Hematopoietic multipotent progenitor cell treated with erythropoietin and hydrocortisone succinate and interleukin-3 and kit ligand, for 15 days (in vitro differentiated cells): ENCODE measurements around the gene MAST3.
"Not testable (repeated sequence)": the region's sequence is repeated elsewhere in the genome, so short reads cannot be mapped to it uniquely, and the experiment has no call there.

ENCODE experiments used
- DNase-seq: peaks from one replicate; pipeline ENCODE4 v3.0.0-alpha.2; 2015; ENCODE audit warnings: low spot score

MAST3 gene

DNA sequence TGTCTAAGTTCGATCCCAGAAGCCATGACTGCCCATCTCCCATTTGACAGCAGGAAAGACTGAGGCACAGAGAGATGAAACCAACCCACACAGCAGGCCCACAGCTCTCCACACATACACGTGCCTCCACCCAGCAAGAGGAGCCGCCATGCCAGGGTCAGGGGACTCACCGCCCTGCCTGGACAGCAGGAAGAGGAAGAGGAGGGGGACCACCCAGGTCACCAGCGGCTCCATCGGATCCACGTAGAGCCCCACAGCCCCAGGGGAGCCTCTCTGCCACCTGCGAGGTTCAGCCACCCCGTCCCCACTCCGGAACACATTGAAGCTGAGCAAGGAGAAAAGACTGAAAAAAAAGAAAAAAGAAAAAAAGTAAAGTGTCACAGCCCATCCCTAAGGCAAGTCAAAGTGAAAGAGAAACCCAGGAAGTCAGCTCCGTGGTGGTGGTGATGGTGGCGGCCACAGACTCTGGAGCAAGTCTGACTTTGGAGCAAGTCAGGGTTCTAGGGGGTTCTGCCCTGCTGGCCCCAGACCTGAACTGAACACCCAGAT is 10.9 kb upstream of the MAST3 start, which contains the start of gene IL12RB1:
Gene IL12RB1, minus strand, starts transcription at position 345 of the 549 bp plus-strand sequence. Its CDS starts 111 bp downstream, at position 234.
- peak; percentile 48 for DNase-seq

DNA sequence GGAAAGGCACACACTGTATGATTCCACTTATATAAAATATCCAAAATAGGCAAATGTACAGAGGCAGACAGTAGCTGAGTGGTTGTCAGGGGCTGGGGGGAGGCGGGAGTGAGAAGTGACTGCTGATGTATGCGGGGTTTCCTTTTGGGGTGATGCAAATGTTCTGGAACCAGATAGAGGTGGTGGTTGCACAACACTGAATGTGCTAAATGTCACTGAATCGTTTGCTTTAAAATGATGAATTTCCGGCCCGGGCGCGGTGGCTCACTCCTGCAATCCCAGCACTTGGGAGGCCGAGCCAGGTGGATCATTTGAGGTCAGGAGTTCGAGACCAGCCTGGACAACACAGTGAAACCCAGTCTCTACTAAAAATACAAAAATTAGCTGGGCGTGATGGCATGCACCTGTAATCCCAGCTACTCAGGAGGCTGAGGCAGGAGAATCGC is 8.5 kb upstream of the MAST3 start:
- DNase-seq = not testable (repeated sequence)

DNA sequence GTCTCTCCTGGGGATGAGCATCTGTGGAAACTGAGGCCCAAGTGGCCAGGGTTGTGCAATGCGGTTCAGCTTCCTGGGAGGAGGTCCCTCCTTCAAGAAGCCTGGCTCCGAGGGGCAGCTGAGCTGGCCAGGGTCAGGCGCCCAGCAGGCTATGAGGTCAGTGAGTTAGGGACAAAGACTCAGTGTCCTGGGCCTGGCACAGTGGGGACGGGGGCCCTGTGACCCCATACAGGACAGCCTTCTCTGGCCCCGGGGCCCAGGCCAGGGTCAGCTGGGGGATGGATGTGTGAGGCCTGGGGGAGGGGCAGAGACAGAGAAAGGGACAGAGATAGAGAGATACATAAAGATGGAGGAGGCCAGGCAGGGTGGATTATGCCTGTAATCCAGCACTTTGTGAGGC is 7.9 kb upstream of the MAST3 start:
- DNase-seq = no peak

- DNase-seq = peak; percentile 60
Measured at GRCh38 chr19:18090545-18091216, 6.9 kb upstream of the MAST3 start.

GRCh38 chr19:18091217-18091608 is 6.4 kb upstream of the MAST3 start:
- peak; percentile 95 for DNase-seq

DNA sequence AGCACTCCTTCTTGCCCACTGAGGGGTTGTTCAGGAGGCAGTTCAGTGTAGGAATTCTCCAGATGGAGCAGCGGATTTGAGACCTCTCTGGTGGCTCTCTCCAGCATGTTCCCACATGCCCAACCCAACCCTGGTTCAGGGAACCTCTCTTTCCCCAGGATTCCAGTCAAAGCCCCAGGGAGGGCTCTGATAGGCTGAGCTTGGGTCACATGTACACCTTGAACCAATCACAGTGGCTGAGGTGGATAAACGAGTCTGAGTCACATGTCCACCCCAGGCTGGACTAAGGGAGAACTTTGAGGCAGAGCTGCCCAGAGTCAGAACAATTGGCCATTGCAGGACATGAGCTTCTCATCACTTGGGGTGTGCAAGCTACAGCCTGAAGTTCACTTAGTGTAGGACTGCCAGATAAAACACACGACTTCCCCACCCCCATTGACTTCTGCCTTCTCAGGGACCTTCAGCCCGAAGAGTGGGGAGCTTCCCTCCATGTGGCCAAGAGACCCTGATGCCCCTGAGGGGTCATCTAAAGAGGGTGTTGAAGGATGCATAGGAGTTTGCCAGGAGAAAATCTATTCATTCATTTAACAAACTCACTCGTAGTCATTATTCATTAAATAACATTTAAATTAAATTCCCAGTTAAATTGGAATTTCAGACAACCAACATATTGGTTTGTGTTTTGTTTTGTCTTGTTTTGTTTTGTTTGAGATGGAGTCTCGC is 4.0 kb upstream of the MAST3 start:
- DNase-seq = peak; percentile 64

GRCh38 chr19:18096258-18096657 is 1.3 kb upstream of the MAST3 start:
- DNase-seq = no peak

DNA sequence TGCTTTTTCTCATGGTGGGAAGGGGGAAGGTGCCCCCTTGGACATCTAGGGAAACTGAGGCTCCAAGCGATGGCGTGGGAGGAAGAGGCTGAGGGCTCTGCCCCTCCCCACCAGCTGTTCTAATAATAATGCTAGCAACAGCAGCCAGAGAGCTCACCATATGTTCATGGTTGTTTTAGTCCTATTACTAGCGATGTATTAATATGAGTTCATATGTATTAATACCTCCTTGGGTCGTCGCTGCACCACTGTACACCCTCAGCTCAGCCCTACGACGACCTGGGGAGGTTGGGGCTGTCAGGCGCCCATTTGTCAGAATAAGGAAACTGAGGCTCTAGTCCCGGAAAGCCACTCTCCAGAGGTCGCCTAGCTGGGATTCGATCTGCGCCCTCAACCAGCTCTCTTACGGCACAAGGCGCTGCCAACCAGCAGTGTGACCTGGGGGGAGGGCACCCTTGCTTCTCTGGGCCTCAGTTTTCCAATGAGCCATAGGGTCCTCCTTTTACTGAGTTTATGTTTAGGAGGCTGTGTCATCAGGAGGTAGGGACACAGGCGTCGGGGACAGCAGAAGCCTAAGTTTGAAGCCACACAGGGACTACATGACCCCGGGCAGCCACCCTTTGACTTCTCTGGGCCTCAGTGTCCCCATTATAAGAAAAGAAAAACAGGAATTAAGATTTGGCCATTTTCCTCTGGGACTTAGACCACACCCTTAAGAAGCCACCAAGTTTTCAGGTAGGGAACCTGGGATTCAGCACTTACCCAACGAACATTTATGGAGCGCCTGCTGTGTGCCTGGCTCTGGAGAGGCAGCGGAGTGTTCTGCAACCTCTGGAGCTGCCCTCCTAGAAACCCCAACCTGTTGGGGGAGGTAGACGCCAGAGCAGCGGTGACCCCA is 664 bp downstream of the MAST3 start:
- no peak for DNase-seq

GRCh38 chr19:18098891-18099622 is 1.5 kb downstream of the MAST3 start:
- peak; percentile 54 for DNase-seq

DNA sequence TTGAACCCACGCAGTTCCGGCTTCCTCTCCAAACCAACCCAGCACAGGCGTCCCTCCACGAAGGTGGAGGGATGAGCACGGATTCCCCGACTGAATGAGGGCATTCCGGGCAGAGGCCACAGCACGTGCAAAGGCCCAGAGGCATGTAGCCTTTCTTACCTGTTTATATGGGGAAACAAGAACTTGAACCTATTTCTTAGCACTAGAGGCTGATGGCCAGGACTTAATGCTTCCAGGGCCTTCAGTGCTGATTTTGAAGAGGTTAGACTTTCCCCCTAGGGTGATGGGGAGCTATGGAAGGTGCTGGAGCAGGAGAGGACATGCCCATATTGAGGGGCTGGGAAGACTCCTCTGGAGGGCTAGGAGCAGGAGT is 2.0 kb downstream of the MAST3 start:
- DNase-seq = no peak

DNA sequence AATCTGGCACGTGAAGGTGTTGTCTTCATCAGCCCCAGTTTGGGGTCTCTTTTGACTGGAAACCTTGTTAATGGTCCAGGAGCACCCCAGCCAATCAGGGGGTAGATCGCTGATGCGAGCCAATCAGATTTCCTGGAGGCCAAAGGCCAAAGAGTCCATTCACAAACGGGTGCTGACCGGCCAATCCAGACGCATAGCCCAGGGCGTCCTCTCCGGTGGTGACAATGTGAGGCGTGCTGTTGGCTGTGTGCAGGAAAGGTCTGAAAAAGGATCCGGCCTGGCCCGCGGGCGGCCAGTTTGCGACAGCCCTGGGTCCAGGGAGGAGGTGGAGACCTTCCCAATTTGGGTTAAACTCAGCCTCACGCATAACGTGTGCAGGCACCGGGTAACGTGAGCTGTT is 3.1 kb downstream of the MAST3 start:
- DNase-seq = no peak

GRCh38 chr19:18101268-18101667 is 3.7 kb downstream of the MAST3 start:
- no peak for DNase-seq

DNA sequence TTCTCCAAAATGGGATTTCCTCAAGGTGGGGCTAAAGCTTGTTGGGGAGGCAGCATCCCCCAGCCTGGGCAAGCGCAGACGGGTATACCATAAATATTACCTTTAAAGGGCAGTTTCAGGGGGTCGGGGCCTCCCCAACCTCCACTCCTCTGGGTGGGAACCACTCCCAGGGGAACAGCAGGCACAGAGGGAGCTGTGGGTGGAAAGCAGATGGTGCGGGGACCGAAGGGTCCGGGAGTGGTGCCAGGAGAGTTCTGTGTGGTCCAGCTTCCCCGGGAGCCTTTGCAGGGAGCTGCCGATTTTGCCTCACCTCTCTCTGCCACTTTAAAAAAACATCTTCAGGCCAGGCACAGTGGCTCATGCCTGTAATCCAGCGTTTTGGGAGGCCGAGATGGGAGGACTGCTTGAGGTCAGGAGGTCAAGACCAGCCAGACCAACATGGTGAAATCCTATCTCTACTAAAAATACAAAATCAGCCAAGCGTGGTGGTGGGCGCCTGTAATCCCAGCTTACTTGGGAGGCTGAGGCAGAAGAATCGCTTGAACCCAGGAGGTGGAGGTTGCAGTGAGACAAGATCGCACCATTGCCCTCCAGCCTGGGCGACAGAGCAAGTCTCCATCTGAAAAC is 5.5 kb downstream of the MAST3 start:
- no peak for DNase-seq

- no peak for DNase-seq
Measured at GRCh38 chr19:18104793-18105131, 7.2 kb downstream of the MAST3 start.

- DNase-seq = not testable (repeated sequence)
Measured at GRCh38 chr19:18105259-18105658, 7.7 kb downstream of the MAST3 start.

- no peak for DNase-seq
Measured at GRCh38 chr19:18107235-18107634, 9.7 kb downstream of the MAST3 start.

- no peak for DNase-seq
Measured at GRCh38 chr19:18108897-18109296, 11.3 kb downstream of the MAST3 start.

DNA sequence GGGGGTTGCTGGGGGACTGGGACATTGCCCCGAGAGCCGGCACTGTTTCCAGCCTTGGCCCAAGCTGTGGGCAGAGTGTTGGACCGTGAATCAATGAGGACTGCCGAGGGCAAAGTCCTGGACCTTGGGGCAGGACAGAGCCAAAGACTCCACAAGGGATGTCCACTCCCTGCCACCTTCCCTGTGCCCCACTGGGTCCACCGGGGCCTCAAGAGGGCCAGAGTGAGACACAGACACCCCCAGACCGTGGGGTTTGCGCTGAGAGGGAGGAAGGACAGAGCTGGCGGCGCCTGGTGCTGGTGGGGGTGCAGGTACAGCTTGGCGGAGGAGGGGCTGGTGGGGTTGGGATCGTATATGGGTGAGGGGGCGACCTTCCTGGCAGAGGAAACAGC is 11.8 kb downstream of the MAST3 start:
- DNase-seq = no peak

DNA sequence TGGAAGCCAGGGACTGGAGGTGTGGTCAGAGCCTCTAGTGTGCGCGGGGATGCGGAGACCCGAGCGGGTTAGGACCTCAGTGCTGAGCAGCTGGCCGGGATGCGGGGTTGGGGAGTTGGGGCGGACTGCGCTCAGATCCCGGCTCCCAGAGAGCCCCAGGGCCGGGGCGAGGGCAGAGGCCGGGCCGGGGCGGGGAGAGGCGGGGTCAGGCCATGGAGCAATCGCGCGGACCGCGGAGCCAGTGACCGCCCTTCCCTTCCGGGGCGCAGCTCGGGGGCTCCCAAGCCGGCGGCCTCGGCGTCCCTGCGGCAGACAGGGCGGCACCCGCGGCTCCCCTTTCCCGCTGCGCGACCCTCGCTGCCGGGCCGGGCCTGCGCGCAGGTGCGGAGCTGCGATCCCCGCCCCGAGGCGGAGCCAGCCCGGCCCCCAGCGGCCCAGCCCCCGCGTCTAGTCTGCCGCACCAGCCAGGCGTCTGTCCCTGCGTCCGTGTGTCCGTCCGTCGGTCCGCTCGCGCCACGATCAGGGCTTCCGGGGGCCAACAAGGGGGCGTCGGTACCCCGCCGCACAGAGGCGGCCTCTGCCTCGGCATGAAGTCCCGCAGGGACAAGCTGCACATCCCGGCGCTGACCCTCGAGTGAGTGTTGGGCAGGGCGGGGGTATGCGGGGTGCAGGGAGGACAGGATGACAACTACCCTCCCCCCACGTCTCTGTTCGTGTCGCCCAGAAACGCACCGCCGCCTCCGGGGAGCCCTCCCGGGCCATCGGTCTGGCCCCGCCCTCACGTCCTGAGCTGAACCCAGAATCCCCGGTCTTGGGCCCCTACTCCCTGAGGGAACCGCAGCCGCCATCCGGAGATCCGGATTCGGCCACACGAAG is 12.4 kb downstream of the MAST3 start:
- no peak for DNase-seq

DNA sequence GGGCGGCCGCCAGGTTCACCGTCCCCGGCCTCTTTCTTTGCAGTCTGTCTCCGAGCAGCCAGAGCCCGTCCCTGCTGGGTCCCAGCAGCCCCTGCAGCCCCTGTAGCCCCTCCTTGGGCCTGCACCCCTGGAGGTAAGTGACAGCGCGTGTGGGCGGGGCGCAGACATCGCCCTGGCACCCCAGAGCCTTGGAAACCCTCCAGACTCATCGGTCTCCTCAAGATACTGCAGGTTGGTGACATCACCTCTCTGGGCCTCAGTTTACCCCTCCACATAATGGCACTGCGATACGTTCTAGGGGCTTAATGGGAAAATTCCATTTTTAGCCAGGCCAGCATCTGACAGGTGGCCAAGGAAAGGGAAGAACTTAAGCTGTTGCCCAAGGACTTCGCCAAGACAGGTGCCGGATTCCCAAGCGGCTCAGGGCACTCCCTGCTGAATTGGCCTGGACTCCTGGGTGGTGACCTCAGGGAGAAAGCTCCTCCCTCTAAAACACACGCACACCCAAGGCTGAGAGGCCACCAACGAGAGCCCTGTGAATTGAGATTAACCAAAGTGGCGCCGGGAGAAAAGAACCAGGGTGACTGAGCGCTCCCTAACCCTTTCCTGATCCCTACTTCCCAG is 13.1 kb downstream of the MAST3 start:
- DNase-seq = no peak
